ENCODE data around the gene RAE1.
A peak's percentile ranks its signal among the peaks of the same experiment; 100 is the strongest.

The RAE1 gene

GRCh38 chr20:57372157-57372556, 21.1 kb downstream of the RAE1 start:
- no peak for DNase-seq (ENCODE audit: low read depth)

GRCh38 chr20:57372581-57373350, 21.7 kb downstream of the RAE1 start:
- DNase-seq (ENCODE audit: low read depth): no peak

GRCh38 chr20:57374343-57374930, 23.4 kb downstream of the RAE1 start:
- no peak for DNase-seq (ENCODE audit: low read depth)

GRCh38 chr20:57374931-57375651, 24.0 kb downstream of the RAE1 start:
- DNase-seq (ENCODE audit: low read depth): no peak

GRCh38 chr20:57375652-57376230, 24.7 kb downstream of the RAE1 start:
- DNase-seq (ENCODE audit: low read depth): no peak

- DNase-seq (ENCODE audit: low read depth): no peak
Measured at GRCh38 chr20:57377350-57377749, 26.3 kb downstream of the RAE1 start.

- no peak for DNase-seq (ENCODE audit: low read depth)
Measured at GRCh38 chr20:57378107-57378506, 27.1 kb downstream of the RAE1 start.

GRCh38 chr20:57378646-57379262, 27.7 kb downstream of the RAE1 start:
- no peak for DNase-seq (ENCODE audit: low read depth)

- no peak for DNase-seq (ENCODE audit: low read depth)
Measured at GRCh38 chr20:57379263-57379647, 28.2 kb downstream of the RAE1 start.

GRCh38 chr20:57380081-57380750, 29.2 kb downstream of the RAE1 start:
- no peak for DNase-seq (ENCODE audit: low read depth)

- DNase-seq (ENCODE audit: low read depth): peak; percentile 72
Measured at GRCh38 chr20:57381596-57382503, 30.8 kb downstream of the RAE1 start.

- no peak for DNase-seq (ENCODE audit: low read depth)
Measured at GRCh38 chr20:57382516-57382915, 31.5 kb downstream of the RAE1 start.

- no peak for DNase-seq (ENCODE audit: low read depth)
Measured at GRCh38 chr20:57383447-57384347, 32.6 kb downstream of the RAE1 start.

- no peak for DNase-seq (ENCODE audit: low read depth)
Measured at GRCh38 chr20:57384486-57384885, 33.4 kb downstream of the RAE1 start.

GRCh38 chr20:57384953-57385761, 34.1 kb downstream of the RAE1 start:
- DNase-seq (ENCODE audit: low read depth): peak; percentile 5

GRCh38 chr20:57385940-57386339, 34.9 kb downstream of the RAE1 start:
- DNase-seq (ENCODE audit: low read depth): no peak

- no peak for DNase-seq (ENCODE audit: low read depth)
Measured at GRCh38 chr20:57386762-57387161, 35.7 kb downstream of the RAE1 start.

- no peak for DNase-seq (ENCODE audit: low read depth)
Measured at GRCh38 chr20:57387463-57387862, 36.4 kb downstream of the RAE1 start.

- DNase-seq (ENCODE audit: low read depth): peak; percentile 36
Measured at GRCh38 chr20:57387945-57388371, 36.9 kb downstream of the RAE1 start.
